Measurements from ENCODE around the gene LACRT. TPM values are rescaled to one million over a fixed set of nuclear protein-coding genes. Genes with fewer than 3 reads are reported as not detected.
A peak's percentile ranks its signal among the peaks of the same experiment; 100 is the strongest.

LACRT gene
- total and polyA plus RNA-seq, 2 of the 8 experiments (the other 6 are each of a cell fraction or from before 2014, with no cell fraction given) = not detected

DNA sequence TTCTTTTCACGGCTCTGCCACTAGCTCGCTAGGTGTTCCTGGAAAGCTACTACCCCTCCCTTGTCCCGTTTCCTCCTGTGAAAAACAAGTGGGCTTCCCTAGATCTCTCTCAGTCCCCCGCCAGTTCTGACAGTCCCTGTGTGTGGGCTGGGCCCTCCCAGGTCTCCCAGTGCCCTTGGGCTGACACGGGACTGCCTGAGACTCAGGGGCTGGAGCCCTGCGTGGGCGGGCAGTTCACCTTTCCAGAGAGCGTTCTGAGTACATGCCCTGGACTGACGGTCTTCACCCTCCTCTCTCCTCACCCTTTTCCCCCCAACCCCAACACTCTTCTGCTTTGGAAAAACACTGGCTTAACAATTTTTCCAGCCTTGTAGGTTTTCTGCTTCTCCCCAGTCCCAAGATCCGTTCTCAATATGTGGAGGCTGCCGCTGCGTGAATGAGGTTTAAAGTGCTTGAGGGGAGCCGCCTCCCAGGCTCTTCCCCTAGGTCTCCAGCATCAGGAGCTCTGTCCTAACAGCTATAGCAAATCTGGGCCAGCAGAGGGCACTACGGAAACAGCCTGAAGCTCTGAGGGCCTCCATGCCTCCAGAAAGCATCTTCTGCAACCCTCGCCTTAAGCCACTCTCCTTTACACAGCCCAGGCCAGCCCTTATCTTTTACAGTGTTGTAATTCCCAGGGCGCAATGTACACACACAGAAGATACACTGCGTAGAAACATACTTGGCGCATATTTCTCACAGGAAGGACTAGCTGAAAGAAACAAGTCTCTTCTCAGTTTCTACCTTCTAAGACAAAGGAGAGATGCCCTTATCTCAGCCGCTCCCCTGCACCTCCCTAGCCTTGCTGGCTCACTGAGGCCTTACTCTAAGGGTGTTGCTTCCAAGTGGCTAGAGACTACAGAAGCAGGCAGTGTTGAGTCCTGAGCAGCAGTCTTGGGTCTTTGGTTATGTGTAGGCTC, 23.9 kb upstream of the LACRT start (continued):
- TF ChIP-seq CTBP2 (IDR thresholded peaks at IDR 0.05; ENCODE audit: borderline replicate concordance, insufficient read depth, insufficient read length, low read length) = no peak
- TF ChIP-seq, protein P1, sequence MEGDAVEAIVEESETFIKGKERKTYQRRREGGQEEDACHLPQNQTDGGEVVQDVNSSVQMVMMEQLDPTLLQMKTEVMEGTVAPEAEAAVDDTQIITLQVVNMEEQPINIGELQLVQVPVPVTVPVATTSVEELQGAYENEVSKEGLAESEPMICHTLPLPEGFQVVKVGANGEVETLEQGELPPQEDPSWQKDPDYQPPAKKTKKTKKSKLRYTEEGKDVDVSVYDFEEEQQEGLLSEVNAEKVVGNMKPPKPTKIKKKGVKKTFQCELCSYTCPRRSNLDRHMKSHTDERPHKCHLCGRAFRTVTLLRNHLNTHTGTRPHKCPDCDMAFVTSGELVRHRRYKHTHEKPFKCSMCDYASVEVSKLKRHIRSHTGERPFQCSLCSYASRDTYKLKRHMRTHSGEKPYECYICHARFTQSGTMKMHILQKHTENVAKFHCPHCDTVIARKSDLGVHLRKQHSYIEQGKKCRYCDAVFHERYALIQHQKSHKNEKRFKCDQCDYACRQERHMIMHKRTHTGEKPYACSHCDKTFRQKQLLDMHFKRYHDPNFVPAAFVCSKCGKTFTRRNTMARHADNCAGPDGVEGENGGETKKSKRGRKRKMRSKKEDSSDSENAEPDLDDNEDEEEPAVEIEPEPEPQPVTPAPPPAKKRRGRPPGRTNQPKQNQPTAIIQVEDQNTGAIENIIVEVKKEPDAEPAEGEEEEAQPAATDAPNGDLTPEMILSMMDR (IDR thresholded peaks at IDR 0.05; ENCODE audit: control extremely low read depth in 1 of 3, insufficient read depth in 1 of 3, low read depth in 1 of 3, low read length in 3 of 3) = peak; percentile 76 to 95 (median 88)
- no peak for TF ChIP-seq CBX8 (IDR thresholded peaks at IDR 0.05; ENCODE audit: borderline replicate concordance, low read depth, low read length)
- no peak for TF ChIP-seq SP2 (IDR thresholded peaks at IDR 0.05; ENCODE audit: low read length)
- no peak for TF ChIP-seq KDM4A (IDR thresholded peaks at IDR 0.05; ENCODE audit: low read depth, low read length, severe bottlenecking)
- no peak for TF ChIP-seq BCL11A (IDR thresholded peaks at IDR 0.05; ENCODE audit: low read depth in 2 of 2, low read length in 2 of 2)
- peak; percentile 43; the same call in 1 of the 2 replicates for TF ChIP-seq YY1 (IDR thresholded peaks at IDR 0.05; ENCODE audit: low read depth, low read length)
- peak; percentile 76 to 84 for TF ChIP-seq RAD21 (IDR thresholded peaks at IDR 0.05 in 1 of 2, conservative IDR thresholded peaks at IDR 0.05 in 1 of 2; ENCODE audit: low read depth in 2 of 2, low read length in 2 of 2)
- TF ChIP-seq SP4 (IDR thresholded peaks at IDR 0.05; ENCODE audit: low read length) = no peak
- TF ChIP-seq EP300 (IDR thresholded peaks at IDR 0.05; ENCODE audit: borderline replicate concordance in 1 of 2, low read depth in 2 of 2, low read length in 2 of 2) = no peak
- no peak for TF ChIP-seq SRF (IDR thresholded peaks at IDR 0.05; ENCODE audit: low read depth, low read length)
- no peak for TF ChIP-seq ASH2L (IDR thresholded peaks at IDR 0.05; ENCODE audit: low read length)
- TF ChIP-seq NANOG (IDR thresholded peaks at IDR 0.05; ENCODE audit: insufficient read depth, low read depth, low read length, poor library complexity, severe bottlenecking) = no peak
- TF ChIP-seq NRF1 (IDR thresholded peaks at IDR 0.05; ENCODE audit: low read depth, low read length) = no peak
- TF ChIP-seq, protein P2, sequence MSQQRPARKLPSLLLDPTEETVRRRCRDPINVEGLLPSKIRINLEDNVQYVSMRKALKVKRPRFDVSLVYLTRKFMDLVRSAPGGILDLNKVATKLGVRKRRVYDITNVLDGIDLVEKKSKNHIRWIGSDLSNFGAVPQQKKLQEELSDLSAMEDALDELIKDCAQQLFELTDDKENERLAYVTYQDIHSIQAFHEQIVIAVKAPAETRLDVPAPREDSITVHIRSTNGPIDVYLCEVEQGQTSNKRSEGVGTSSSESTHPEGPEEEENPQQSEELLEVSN (IDR thresholded peaks at IDR 0.05) = no peak
- TF ChIP-seq RBBP5 (IDR thresholded peaks at IDR 0.05; ENCODE audit: borderline replicate concordance, low read depth, low read length) = no peak

All from H1 (cell line).